NCI-H2171 (cell line): ENCODE results near the gene EGLN3.

ENCODE experiments used
- DNase-seq: peaks from one replicate; lab custom pipeline; 2025; lab: John Stamatoyannopoulos, UW

Gene EGLN3

DNA sequence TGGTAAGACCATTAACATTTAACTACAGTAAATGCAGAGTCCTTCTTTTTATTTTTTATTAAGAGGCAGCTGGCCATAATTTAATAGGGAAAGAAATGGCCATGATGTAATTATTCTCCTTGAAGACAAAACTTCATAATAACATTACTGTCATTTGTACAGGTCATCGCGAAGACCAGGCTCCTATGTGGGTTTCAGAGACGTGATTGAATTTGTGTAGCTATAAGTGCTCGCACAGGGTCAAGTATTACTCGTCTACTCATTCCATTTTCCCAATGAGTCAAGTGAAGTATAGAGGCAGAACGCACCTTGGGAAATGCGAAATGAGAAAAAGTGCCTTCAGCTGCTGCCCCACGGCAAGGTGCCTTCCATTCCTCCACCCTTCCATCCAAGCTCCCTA is 40.4 kb downstream of the EGLN3 start:
- DNase-seq = no peak

DNA sequence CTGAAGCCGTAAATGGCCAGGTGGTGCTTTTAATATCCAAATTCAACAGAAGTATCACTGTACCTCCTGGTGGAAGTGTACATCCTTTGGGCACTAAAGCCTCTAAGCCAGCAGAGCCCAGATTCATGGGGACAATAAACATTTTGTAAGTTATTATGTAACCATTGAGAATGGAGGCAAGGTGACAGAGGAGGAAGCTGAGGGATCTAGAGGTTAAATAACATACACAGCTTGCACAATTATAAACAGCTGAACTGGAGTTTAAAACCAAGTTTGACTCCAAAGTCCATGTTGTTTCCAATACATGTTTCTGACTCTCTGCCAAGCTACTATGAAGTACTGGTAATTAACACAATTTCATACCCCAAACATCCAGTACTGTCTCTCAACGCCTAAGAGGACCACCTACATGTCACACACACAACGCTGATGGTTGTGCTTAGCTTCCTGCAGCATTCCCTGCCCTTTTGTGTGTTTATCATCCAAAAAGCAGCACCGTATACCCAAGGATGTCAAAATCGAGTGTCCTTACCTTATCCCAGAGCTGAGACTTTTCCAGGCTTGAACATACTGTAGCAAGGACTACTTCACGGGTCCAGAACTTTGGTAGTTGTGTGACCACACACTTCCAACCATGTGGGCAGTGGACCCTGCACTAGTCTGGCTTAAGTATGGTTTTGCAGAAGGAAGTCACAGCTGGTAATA is 41.3 kb downstream of the EGLN3 start:
- no peak for DNase-seq

DNA sequence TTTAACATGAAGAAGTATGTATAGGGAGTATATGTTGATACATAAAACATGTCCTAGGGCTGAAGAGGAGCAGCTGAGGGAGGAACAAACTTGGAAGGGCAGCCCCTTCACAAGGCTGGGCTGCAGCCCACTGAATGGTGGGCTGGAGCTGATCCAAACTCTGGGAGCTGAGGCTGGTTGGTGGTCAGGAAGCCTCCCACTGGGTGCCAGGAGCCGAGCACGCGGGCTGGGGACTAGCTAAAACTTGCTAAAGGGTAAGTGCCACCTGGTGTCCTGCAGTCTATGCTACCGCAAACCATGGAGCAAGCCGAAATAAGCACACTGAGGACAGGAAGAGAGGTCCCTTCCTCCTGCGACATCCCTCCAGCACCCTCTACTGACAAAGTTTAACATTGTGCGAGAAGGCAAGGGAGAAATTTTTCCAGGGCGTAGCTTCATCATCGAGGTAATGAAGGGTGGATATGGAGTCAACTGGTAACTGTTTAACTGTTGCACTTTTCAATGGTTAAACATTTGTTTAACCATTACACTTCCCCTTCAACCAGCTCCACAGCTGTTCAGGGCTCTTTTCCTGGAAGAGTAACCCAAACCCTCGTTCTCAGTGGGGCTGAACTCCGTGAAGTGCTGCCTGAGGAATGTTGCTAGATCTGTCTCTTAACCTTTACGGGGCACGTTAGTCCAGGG is 42.2 kb downstream of the EGLN3 start:
- no peak for DNase-seq

DNA sequence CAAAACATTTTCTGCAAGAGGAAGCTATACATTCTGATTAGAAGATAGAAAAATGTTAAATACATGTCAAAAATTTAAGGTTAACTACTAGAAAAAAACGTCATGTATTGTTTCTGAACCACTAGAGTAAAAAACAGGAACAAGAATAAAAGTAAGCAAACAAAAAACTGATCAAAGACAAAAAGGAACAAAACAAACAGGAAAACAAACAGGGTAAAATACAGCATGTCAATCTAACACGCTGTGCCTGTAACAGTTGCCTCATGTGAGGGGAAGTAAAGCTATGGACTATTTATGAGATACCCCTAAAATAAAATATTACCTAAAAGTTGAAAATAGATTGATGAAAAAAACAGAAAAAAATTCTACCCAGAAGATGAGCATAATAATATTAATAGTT is 43.9 kb downstream of the EGLN3 start:
- DNase-seq = no peak

GRCh38 chr14:33904609-33905008 is 46.3 kb downstream of the EGLN3 start:
- no peak for DNase-seq

DNA sequence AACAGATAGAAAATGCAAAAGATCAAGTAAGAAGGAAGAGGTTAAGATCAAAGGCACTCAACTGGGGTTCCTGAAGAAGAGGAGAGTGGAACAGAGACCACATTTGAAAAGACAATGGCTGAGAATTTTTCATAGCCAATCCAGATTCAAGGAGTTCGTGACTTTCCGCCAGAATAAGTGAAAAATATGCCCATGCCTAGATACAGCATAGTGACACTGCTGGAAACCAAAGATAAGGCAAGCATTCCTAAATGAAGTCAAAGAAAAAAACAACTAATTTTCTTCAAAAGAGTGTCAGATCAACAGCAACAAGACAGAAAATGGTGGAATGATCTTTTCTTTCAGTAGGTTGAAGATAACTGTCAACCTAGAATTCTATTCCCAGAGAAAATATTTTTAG is 47.5 kb downstream of the EGLN3 start:
- no peak for DNase-seq

DNA sequence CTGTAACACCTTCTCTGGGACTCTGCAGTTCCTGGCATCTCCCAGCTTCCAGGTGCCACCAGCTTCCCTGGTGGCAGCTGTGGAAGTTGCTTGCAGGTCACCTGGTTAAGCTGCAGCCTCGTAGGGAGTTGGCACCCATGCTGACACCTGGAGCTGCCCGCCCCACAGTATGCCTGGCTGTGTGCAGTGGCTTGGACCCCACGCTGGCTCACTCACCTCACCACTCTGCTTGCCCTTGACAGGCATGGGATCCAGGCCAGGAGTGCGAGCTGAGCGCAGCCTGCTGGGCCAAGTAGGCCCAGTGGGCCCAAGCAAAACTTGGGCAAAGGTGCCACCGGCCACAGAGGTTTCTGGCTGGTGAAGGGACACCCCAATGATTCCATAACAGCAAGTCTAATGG is 48.5 kb downstream of the EGLN3 start:
- no peak for DNase-seq

DNA sequence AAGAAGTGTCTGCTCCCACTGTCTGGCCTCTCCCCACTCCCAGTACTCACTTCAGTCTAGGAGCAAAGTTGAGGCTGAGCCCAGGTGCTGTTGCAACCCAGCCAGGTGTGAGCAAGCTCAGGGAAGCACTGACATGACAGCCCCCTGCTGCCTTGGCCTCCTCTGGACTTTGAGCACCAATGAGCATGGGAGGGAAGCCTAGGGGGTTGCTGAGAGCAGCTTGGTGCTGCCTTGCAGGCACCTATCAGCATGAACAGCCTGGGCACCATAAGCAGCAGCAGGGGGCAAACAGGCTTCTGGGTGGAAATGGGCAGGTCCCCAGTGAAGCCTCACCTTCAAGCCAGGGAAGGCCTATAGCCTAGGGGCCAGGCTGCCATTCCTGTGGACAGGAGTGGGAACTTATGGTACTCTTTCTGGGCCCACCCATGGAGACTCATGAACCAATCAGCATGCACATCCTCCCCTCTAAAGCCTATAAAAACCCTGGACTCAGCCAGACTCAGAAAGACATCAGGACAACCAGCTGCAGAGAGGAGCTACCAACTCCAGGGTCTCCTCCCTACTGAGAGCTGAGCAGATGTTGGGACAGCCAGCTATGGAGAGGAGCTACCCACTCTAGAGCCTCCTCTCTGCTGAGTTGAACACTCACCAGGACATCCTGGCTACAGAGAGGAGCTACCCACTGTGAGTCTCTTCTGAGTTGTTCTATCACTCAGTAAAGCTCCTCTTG is 49.3 kb downstream of the EGLN3 start:
- no peak for DNase-seq

GRCh38 chr14:33900706-33901105 is 50.2 kb downstream of the EGLN3 start:
- no peak for DNase-seq

- DNase-seq = no peak
Measured at GRCh38 chr14:33899723-33900341, 51.0 kb downstream of the EGLN3 start.

GRCh38 chr14:33897878-33898535 is 52.9 kb downstream of the EGLN3 start:
- DNase-seq = no peak

- DNase-seq = no peak
Measured at GRCh38 chr14:33897382-33897781, 53.5 kb downstream of the EGLN3 start.

DNA sequence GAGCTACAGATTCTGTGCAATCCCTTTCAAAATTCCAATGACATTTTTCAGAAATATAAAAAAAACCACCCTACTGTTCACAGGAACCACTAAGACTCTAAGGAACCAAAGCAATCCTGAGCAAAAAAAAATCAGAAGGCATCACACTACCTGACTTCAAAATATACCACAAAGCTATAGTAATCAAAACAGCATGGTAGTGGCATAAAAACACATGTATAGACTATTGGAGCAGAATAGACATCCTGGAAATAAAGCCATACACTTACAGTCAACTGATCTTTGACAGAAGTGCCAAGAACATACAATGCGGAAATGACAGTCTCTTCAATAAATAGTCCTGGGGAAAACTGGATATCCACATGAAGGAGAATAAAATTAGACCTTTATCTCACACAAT is 56.5 kb downstream of the EGLN3 start:
- no peak for DNase-seq

GRCh38 chr14:33891700-33892099 is 59.2 kb downstream of the EGLN3 start:
- no peak for DNase-seq

GRCh38 chr14:33884916-33885315 is 66.0 kb downstream of the EGLN3 start:
- no peak for DNase-seq

DNA sequence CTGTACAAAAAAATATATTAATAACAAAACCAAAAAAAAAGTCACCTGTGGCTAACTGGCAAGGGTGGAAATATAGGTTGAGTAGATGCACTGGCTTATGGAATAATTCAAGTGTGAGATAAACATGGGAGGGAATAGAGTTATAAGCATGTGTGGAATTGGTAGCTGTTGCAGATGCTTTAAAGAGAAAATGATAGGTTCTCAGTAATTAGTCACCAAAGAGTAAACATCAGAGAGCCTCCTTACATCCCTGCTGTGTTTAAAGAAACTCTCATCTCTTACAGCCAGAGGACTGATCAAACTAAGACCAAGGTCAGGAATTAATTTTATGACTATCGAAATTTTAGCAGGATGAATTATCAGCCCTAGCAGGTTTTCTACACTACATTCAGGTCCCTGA is 70.5 kb downstream of the EGLN3 start:
- DNase-seq = no peak

DNA sequence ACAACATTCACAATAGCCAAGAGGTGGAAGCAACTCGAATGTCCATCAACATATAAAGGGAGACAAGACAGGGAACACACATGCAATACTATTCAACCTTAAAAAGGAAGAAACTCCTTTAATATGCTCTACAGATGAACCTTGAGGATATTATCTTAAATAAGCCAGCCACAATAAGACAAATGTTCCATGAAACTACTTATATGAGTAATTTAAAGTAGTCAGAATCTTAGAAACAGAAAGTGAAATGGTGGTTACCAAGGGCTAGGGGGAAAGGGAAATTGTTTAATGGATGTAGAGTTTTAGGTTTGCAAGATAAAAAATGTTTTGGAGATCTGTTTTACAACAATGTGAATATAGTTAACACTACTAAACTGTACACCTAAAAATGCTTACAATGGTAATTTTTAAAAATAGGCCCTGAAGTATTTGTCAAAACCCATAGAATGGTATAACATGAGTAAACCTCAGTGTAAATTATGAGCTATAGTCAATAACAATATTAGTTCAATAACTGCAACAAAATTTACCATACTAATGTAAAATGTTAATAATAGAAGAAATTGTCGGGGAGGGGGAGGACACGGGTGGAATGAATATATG is 71.1 kb downstream of the EGLN3 start:
- no peak for DNase-seq

DNA sequence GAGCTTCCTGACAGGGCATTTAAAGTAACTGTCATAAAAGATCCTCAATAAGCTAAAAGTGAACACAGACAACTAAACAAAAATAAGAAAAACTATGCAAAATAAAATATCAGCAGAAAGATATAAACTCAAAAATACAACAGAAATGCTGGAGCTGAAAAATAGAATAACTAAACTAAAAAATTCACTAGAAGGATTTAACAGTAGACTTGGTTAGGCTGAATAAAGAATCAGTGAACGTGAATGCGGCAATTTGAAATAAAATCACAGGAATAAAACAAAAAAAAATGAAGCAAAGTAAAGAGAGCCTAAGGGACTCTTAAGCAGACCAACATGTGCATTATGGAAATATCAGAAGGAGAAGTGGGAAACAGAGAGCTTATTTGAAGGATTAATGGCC is 74.6 kb downstream of the EGLN3 start:
- no peak for DNase-seq
